Activated CD8-positive, alpha-beta memory T cell treated with anti-CD3 and anti-CD28 coated beads for 4 hours (primary cell): ENCODE results near the gene PDE4D.

Experiments used
- DNase-seq, 2 donors: peaks; one replicate each; pipeline ENCODE4 v3.0.0-alpha.2; 2020; ENCODE audit warnings: low read depth in 2 of 2

PDE4D gene

DNA sequence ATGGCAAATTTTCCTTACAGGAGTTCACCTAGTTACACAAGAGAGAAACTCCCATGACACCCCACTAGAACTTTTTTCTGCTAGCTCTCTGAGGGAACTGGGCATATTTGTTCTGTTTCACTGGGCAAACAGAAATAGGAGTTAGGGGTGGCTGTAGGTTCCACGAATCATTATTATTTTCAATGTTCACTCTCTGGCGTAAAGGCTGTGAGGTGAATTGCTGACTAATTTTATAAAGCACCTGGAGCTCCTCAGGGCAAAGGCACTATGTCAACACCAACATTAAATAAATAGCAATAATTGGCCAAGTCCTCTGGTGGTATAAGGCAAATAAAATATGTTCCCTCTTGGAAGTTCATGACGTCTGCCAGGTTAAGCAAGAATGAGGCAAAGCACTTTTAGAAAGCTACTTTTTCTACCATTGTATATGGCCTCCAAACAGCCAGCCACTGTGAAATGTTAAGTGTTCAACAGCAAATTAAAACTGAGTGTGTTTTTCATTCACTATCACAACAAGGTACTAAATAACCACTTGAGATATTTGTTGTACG is 344.6 kb downstream of the PDE4D start:
- DNase-seq: no peak

GRCh38 chr5:59547731-59548130 is 345.8 kb downstream of the PDE4D start:
- DNase-seq: no peak

- DNase-seq: no peak
Measured at GRCh38 chr5:59544573-59544972, 349.0 kb downstream of the PDE4D start.

- no peak for DNase-seq
Measured at GRCh38 chr5:59543821-59544442, 349.6 kb downstream of the PDE4D start.

DNA sequence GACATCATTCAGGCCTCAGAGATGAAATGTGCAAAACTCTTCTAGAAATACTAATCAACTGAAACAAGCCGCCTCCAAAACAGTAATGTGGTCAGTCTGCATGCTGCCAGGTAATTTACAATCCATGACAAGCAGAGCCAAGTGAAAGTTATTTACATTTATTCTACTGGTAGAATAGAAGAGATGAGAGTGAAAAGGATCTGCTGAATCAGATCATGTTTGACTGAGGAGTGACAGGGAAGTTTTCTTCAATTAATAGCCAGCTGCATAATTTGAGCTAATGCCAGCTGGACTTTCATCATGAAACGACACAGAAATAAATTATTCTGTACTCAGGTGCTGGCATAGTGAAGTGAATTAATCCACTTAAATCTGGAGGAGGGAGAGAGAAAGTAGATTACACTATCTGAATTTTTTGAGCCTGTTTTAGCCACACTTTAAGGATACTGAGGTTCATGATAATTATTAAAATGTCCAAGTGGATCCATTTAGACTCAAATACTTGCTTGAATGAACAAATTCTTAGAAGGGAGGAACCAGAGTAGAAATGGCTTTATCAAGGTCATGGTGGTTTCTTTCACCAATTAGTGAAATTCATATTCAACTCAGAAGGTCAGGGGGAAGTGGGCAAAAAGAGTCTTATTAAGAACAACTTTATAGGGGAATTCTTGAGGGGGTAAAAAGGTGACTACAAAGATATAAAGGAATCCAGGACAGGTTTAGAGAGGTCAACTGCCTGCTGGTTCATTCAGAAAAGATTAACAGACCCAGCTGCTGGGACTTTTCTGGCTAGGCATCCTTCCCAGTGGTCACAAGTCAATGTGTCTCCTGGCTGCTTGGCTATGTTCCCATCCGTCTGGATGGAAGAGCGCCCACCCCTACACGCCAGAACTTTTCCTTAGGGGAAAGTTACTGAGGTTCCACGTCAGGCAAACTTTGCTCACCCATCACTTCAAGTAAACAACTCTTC is 350.4 kb downstream of the PDE4D start:
- no peak for DNase-seq

DNA sequence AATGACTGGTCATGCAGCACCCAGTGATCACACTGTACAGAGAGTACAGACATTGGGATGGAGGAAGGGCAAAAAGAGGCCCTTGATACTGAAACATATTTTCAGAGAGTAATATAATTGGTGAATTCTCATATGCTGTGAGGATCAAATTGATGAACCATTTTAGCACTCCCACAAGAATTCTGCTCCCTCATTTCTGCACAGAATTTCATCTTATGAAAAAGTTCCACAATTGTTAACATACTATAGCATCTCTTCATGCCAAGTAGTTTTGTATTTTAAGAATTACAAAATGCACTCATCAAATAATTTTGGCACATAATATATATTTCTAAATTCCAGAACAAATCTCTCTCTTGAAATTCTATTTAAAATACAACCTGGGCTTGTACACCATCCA is 351.2 kb downstream of the PDE4D start:
- DNase-seq: no peak

DNA sequence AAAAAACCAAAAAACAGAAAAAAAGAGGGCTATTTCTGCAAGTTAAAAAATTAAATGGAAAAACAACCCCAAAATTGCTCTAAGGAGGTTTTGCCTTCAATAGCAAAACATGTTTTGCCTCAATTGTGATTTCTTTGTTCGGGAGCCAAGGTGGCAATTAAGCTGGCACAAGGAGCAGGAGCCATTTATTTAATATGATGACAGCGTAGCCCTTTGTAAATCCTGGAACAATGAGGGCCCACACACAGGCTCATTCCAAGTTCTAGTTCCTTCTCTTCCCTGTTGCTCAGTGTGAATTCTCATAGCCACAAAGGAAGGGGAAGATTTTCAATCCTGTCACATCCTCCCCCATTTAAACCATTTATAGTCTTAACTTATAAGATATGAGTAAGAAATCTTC is 353.2 kb downstream of the PDE4D start:
- DNase-seq: no peak

GRCh38 chr5:59538750-59539121 is 354.8 kb downstream of the PDE4D start:
- DNase-seq: no peak

- no peak for DNase-seq
Measured at GRCh38 chr5:59537961-59538749, 355.4 kb downstream of the PDE4D start.

DNA sequence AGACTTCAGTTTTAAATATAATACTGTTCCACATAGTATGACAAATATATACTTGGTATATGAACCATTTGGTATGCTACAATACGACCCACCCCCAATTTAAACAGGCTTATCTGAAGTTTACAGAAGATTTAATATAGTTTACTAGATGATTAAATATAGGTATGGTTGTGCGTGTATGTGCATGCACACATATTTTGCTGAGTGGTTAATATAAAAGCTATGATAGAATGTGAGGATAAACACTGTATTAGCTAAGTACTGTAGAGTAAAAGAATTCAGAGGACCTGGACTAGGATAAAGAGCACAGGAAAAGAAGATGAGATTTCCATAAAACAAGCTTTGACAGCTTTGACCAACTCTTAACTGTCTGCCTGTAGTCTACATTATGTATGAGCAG is 356.7 kb downstream of the PDE4D start:
- DNase-seq: no peak

- DNase-seq: no peak
Measured at GRCh38 chr5:59535561-59535960, 358.0 kb downstream of the PDE4D start.

DNA sequence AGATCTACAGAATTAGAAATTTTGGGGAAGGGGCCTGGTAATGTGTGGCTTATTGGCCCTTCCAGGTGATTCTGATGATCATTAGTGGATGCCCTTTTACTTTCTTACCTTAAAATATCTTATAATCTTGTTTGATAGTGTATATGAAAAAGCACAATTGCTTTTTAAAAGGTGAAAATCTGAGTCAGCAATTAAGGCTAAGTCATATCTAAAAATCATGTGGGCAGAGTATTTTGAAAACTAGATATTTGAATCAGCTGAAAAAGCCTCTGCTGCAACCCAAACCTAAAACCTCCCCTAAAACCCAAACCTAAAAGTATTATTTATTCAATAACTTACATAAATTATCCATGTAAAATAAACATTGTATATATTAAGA is 359.8 kb downstream of the PDE4D start:
- DNase-seq: no peak

GRCh38 chr5:59532979-59533729 is 360.4 kb downstream of the PDE4D start:
- no peak for DNase-seq

GRCh38 chr5:59529239-59529638 is 364.3 kb downstream of the PDE4D start:
- DNase-seq: no peak

DNA sequence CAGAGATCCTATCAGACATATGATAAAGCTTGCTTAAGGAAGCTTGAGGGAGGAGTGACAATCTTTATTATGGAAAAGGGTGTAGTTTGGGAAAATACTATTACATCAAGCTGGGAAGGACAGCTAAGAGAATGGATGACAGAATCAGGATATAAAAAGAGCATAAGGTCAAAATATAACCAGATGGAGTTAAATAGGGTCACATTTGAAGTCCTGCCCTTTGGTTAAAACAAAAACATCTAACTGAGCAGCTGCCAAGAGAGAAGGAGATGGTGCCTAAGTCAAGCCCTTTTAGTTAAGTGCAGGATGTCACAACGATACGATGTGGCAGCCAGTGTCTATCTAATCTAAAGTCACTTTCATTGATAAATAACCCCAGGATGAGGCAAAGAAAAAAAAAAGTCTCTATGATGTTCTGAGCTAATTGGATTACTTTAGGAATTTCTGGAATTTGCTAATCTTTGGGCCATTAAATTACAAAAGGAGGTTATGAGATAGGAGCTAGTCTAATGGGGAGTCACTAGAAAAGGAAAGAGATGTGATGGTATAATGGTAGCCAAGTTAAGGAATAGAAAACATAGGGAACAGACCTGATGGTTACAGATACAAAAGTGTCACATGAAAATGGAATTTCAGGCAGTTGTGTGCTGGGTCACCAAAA is 365.2 kb downstream of the PDE4D start:
- DNase-seq: no peak

DNA sequence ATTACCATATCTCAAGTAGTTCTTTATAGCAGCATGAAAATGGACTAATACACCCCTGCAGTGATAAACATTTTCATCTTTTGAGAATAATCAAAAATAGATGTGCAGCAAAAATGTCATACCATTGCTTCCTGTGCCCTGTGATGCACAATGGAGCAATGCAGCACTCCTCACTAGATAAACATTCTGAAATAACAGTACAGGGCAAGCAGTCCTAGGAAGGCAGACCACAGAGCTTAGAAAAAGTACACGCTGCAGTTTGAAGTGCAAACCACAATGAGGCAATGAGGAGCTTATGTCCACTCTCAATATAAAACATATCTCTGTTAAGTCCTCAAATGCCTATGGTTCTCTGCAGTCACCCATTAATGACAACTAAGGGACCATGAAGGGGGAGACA is 367.6 kb downstream of the PDE4D start:
- DNase-seq: no peak

- no peak for DNase-seq
Measured at GRCh38 chr5:59525311-59525710, 368.2 kb downstream of the PDE4D start.

- DNase-seq: no peak
Measured at GRCh38 chr5:59522201-59522831, 371.2 kb downstream of the PDE4D start.

- DNase-seq: no peak
Measured at GRCh38 chr5:59521476-59521875, 372.1 kb downstream of the PDE4D start.

DNA sequence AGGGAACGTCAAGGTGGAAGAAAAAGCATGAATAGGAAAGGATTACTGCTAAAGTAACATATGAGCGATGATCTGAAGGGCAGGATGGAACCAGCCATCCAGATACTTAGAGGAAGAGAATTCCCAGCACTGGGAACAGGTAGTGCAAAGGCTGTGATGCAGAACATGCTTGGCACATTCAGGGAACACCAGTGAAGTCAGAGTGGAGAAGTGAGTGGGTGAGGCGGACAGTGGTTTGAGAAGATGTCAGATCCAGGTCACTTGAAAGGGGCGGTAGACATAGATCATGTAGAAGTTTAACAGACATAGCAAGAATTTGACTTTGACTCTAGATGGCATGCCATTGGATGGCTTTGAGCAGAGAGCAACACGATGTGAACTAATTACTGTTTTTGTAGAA is 374.2 kb downstream of the PDE4D start:
- no peak for DNase-seq
